DOHH2 (cell line): ENCODE measurements around the gene TTC28.

Experiments used
- H3F3A ChIP-seq: fragments of 200-600 bp; sonication (generic), shearing (Covaris generic); 2 replicates; pipeline ENCODE4 v1.6.0; 2016; ENCODE audit warnings: antibody characterized with exemption, mild to moderate bottlenecking; ENCODE audit not compliant: control insufficient read depth, insufficient read depth
- H3K27ac ChIP-seq: fragments of 200-600 bp; sonication (generic); 2 replicates; pipeline ENCODE4 v1.5.1; 2014; ENCODE audit warnings: low read depth, mild to moderate bottlenecking, low read length, moderate library complexity
- H3K27me3 ChIP-seq: fragments of 200-600 bp; sonication (generic); 2 replicates; pipeline ENCODE4 v1.6.1; 2014; ENCODE audit warnings: mild to moderate bottlenecking, low read length, mixed read lengths; ENCODE audit not compliant: control insufficient read depth
- H3K36me3 ChIP-seq: fragments of 200-600 bp; sonication (generic); 2 replicates; pipeline ENCODE4 v1.6.1; 2014; ENCODE audit warnings: mild to moderate bottlenecking, low read length, moderate library complexity, mixed read lengths; ENCODE audit not compliant: control insufficient read depth
- H3K4me1 ChIP-seq: fragments of 200-600 bp; sonication (generic); 2 replicates; pipeline ENCODE4 v1.6.1; 2014; ENCODE audit warnings: mild to moderate bottlenecking, low read length, mixed read lengths; ENCODE audit not compliant: control insufficient read depth
- H3K4me2 ChIP-seq: fragments of 200-600 bp; sonication (generic); 2 replicates; pipeline ENCODE4 v1.6.0; 2014; ENCODE audit warnings: mild to moderate bottlenecking, low read length, moderate library complexity
- H3K4me3 ChIP-seq: fragments of 200-600 bp; sonication (generic); 2 replicates; pipeline ENCODE4 v1.5.1; 2014; ENCODE audit warnings: mild to moderate bottlenecking, low read length, mixed read lengths
- H3K79me2 ChIP-seq: fragments of 200-600 bp; sonication (generic); 2 replicates; pipeline ENCODE4 v1.6.1; 2014; ENCODE audit warnings: mild to moderate bottlenecking, low read length, mixed read lengths; ENCODE audit not compliant: control insufficient read depth
- H3K9me2 ChIP-seq: fragments of 200-600 bp; sonication (generic); replicated peaks from 2 replicates; pipeline ENCODE4 v1.6.1; 2014; ENCODE audit warnings: mild to moderate bottlenecking, low read length, mixed read lengths; ENCODE audit not compliant: control insufficient read depth
- H3K9me3 ChIP-seq: fragments of 200-600 bp; sonication (generic); 2 replicates; pipeline ENCODE4 v1.6.1; 2014; ENCODE audit warnings: antibody characterized with exemption, low read length, mixed read lengths; ENCODE audit not compliant: control insufficient read depth, insufficient read depth
- H4K20me1 ChIP-seq: fragments of 200-600 bp; sonication (generic); 2 replicates; pipeline ENCODE4 v1.6.0; 2014; ENCODE audit warnings: low read depth, mild to moderate bottlenecking, antibody characterized with exemption, low read length, moderate library complexity; ENCODE audit not compliant: control insufficient read depth, insufficient read depth
- CTCF ChIP-seq: fragments of 200-600 bp; sonication (generic); IDR thresholded peaks from one replicate; pipeline ENCODE4 v1.5.1; 2014; ENCODE audit warnings: antibody characterized with exemption, mild to moderate bottlenecking, low read depth, low read length; ENCODE audit not compliant: poor library complexity, severe bottlenecking
- EZH2phosphoT487 ChIP-seq: fragments of 200-600 bp; sonication (generic); IDR thresholded peaks from 2 replicates; pipeline ENCODE4 v1.6.1; 2017; ENCODE audit warnings: borderline replicate concordance, mild to moderate bottlenecking, antibody characterized with exemption, low read length, moderate library complexity, mixed read lengths

Gene TTC28

GRCh38 chr22:28001171-28001835 is 678.3 kb downstream of the TTC28 start:
- no peaks in the 10 kb centered on the region for H3F3A ChIP-seq
- no peaks in the 10 kb centered on the region for H3K36me3 ChIP-seq
- H3K4me1 ChIP-seq = no peaks in the 10 kb centered on the region
- H4K20me1 ChIP-seq = no peaks in the 10 kb centered on the region
- no peaks in the 10 kb centered on the region for H3K27me3 ChIP-seq
- no peak overlapping the region for H3K27ac ChIP-seq
- no peak overlapping the region for H3K4me3 ChIP-seq
- no peaks in the 10 kb centered on the region for H3K79me2 ChIP-seq
- no peaks in the 10 kb centered on the region for H3K9me2 ChIP-seq
- no peaks in the 10 kb centered on the region for H3K9me3 ChIP-seq
- TF ChIP-seq EZH2phosphoT487 = no peak
- no peak for TF ChIP-seq CTCF
- no peak overlapping the region for H3K4me2 ChIP-seq

GRCh38 chr22:28000361-28000760 is 679.3 kb downstream of the TTC28 start:
- Histone ChIP-seq H3K79me2 (no peaks in the 10 kb centered on the region), H3K27ac (no peak overlapping the region), H3K36me3 (no peaks in the 10 kb centered on the region), H3K9me2 (no peaks in the 10 kb centered on the region), H3K4me2 (no peak overlapping the region), H3K9me3 (no peaks in the 10 kb centered on the region), H3K27me3 (no peaks in the 10 kb centered on the region), H4K20me1 (no peaks in the 10 kb centered on the region), H3K4me1 (no peaks in the 10 kb centered on the region), H3F3A (no peaks in the 10 kb centered on the region), H3K4me3 (no peak overlapping the region)
- TF ChIP-seq CTCF (no peak), EZH2phosphoT487 (no peak)

GRCh38 chr22:27999876-28000275 is 679.8 kb downstream of the TTC28 start:
- Histone ChIP-seq H3K27me3 (no peaks in the 10 kb centered on the region), H3K79me2 (no peaks in the 10 kb centered on the region), H3K4me3 (no peak overlapping the region), H3K36me3 (no peaks in the 10 kb centered on the region), H3K4me1 (no peaks in the 10 kb centered on the region), H3K9me3 (no peaks in the 10 kb centered on the region), H4K20me1 (no peaks in the 10 kb centered on the region), H3K4me2 (no peak overlapping the region), H3K9me2 (no peaks in the 10 kb centered on the region), H3K27ac (no peak overlapping the region), H3F3A (no peaks in the 10 kb centered on the region)
- no peak for TF ChIP-seq CTCF
